Testis (tissue), 2 donors: ENCODE results near the gene OASL.

ENCODE experiments used
- POLR2A ChIP-seq: fragments of 450-650 bp; IDR thresholded peaks from one replicate; pipeline ENCODE4 v1.6.1; 2017; ENCODE audit warnings: antibody characterized with exemption, mild to moderate bottlenecking, moderate library complexity
- TF ChIP-seq, protein P1 (sequence below), 3 experiments: fragments of 450-650 bp in 2 of 3; fragments of 200-600 bp in 1 of 3; sonication (generic) in 1 of 3; IDR thresholded peaks; one replicate each; pipeline ENCODE4 v1.5.1; 2016 to 2019; ENCODE audit warnings: antibody characterized with exemption in 3 of 3, mild to moderate bottlenecking in 2 of 3, moderate library complexity in 1 of 3

DNA sequence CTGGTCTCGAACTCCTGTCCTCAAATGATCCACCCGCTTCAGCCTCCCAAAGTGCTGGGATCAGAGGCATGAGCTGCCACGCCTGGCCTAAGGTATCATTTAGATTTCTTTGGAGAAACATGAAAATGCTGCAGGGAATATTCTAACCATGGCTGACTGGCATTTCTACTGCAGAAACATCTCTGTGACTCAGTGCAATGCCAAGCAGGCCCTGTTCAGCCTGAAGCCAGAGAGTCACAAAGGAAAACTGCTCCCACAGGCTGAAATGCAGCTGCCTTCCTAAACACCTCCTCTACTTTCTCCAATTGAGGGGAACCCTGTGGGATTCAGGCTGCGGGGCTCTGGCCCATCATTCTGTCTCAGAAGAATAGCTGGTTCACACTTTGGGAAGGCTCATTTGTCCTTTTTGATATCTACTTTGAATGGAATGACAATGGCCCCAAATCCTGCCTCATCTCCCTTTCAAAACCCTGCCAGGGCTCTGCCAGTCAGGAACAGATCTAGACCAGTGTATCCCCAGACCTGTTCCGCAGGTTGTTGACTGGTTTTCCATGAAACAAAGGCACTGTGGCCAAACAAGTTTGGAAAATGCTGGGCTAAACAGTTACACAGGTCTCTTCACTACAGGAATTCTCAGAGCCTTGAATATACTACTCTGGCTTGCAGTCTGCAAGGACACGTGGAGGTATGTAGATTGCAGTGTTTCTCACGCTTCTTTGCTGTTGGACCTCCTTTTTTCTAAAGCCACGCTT, 30.5 kb downstream of the OASL start:
- no peak for TF ChIP-seq POLR2A
- TF ChIP-seq, protein P1, sequence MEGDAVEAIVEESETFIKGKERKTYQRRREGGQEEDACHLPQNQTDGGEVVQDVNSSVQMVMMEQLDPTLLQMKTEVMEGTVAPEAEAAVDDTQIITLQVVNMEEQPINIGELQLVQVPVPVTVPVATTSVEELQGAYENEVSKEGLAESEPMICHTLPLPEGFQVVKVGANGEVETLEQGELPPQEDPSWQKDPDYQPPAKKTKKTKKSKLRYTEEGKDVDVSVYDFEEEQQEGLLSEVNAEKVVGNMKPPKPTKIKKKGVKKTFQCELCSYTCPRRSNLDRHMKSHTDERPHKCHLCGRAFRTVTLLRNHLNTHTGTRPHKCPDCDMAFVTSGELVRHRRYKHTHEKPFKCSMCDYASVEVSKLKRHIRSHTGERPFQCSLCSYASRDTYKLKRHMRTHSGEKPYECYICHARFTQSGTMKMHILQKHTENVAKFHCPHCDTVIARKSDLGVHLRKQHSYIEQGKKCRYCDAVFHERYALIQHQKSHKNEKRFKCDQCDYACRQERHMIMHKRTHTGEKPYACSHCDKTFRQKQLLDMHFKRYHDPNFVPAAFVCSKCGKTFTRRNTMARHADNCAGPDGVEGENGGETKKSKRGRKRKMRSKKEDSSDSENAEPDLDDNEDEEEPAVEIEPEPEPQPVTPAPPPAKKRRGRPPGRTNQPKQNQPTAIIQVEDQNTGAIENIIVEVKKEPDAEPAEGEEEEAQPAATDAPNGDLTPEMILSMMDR (IDR thresholded peaks at IDR 0.05), result no peak
